HepG2 (cell line): ENCODE data around the gene ARHGEF1. TPM values are rescaled to one million over a fixed set of nuclear protein-coding genes. Genes with fewer than 3 reads are reported as not detected.

Experiments
- ATAC-seq: fragments of 200-7000 bp; cut with Tn5 transposase; 3 replicates; pipeline ENCODE4 v1.9.1; 2020; ENCODE audit warnings: mild to moderate bottlenecking, moderate library complexity
- BruUV-seq: library from RNA; stranded (reverse); fragments of 400-500 nt; replicated peaks from 2 replicates; lab custom pipeline; 2021; lab: Mats Ljungman, UMichigan
- CTCF ChIA-PET: fragments of 300-600 bp; formaldehyde crosslinking; extraction: SDS; loops from one replicate; lab custom pipeline; 2021; ENCODE audit warnings: low total read pairs, inconsistent platforms, low intra/inter-chr PET ratio; lab: Yijun Ruan, JAX
- POLR2A ChIA-PET: fragments of 350-600 bp; sonication (Branson Sonifier 250); formaldehyde crosslinking; loops from one replicate; lab custom pipeline; 2020; ENCODE audit warnings: antibody characterized with exemption, inconsistent platforms; lab: Yijun Ruan, JAX
- DNase-seq: peaks from one replicate; pipeline ENCODE4 v3.0.0-alpha.2; 2015; ENCODE audit warnings: low spot score
- FAIRE-seq: peaks from 3 replicates; lab custom pipeline; 2011; peaks lifted over from hg19 to GRCh38; lab: Jason Lieb, UNC
- H2AFZ ChIP-seq: one replicate; pipeline ENCODE4 v1.6.1; 2011; ENCODE audit warnings: low read length, inconsistent platforms
- H3K27ac ChIP-seq: fragments of 300-600 bp; 3 replicates; pipeline ENCODE4 v1.8.0; 2011; ENCODE audit warnings: mixed run types, mild to moderate bottlenecking, mixed read lengths, low read length, inconsistent platforms; ENCODE audit not compliant: insufficient read depth; ENCODE audit errors: extremely low read length
- H3K27me3 ChIP-seq, 2 experiments: fragments of 200-600 bp in 1 of 2; 2 replicates in 1 of 2; 3 replicates in 1 of 2; pipeline versions ENCODE4 v1.6.0 to v1.8.0; 2011; ENCODE audit warnings: low read length in 2 of 2, mild to moderate bottlenecking in 2 of 2, moderate library complexity in 2 of 2, inconsistent platforms in 1 of 2; ENCODE audit not compliant: insufficient read depth in 2 of 2, control insufficient read depth in 1 of 2
- H3K36me3 ChIP-seq, 2 experiments: fragments of 200-600 bp in 1 of 2; replicated peaks in 1 of 2; 2 replicates in 1 of 2; 3 replicates in 1 of 2; pipeline versions ENCODE4 v1.5.1 to v1.8.0; 2011; ENCODE audit warnings: low read length in 2 of 2, inconsistent platforms in 1 of 2; ENCODE audit not compliant: insufficient read depth in 2 of 2, control insufficient read depth in 1 of 2
- H3K4me1 ChIP-seq: 2 replicates; pipeline ENCODE4 v1.5.1; 2012; ENCODE audit warnings: low read length, inconsistent platforms; ENCODE audit not compliant: insufficient read depth
- H3K4me2 ChIP-seq: 2 replicates; pipeline ENCODE4 v1.6.0; 2011; ENCODE audit warnings: low read depth, low read length, inconsistent platforms
- H3K4me3 ChIP-seq, 3 experiments: fragments of 200-600 bp in 1 of 3; sonication (generic), shearing (Covaris generic) in 1 of 3; replicated peaks in 1 of 3; 2 replicates each; pipeline ENCODE4 v1.5.1; 2011 to 2016; ENCODE audit warnings: low read length in 3 of 3, inconsistent platforms in 2 of 3, low read depth in 2 of 3, mild to moderate bottlenecking in 2 of 3, control low read depth in 1 of 3, mixed read lengths in 1 of 3; ENCODE audit not compliant: insufficient read depth in 1 of 3
- H3K79me2 ChIP-seq: one replicate; pipeline ENCODE4 v1.6.1; 2011; ENCODE audit warnings: low read length, inconsistent platforms; ENCODE audit not compliant: insufficient read depth
- H3K9ac ChIP-seq: 2 replicates; pipeline ENCODE4 v1.6.0; 2011; ENCODE audit warnings: mild to moderate bottlenecking, low read depth, low read length, inconsistent platforms; ENCODE audit not compliant: insufficient read depth
- H3K9me3 ChIP-seq: 2 replicates; pipeline ENCODE4 v1.5.1; 2012; ENCODE audit warnings: mild to moderate bottlenecking, low read length
- H4K20me1 ChIP-seq: 2 replicates; pipeline ENCODE4 v1.6.0; 2011; ENCODE audit warnings: inconsistent platforms, mild to moderate bottlenecking, low read length, moderate library complexity; ENCODE audit not compliant: insufficient read depth
- AGO2 ChIP-seq: fragments of 200-400 bp; formaldehyde crosslinking; optimal IDR thresholded peaks from 2 replicates; pipeline ENCODE3; 2017; ENCODE audit warnings: mild to moderate bottlenecking, low read depth, low read length, moderate library complexity
- ETV5 ChIP-seq: IDR thresholded peaks from 2 replicates; pipeline ENCODE4 v1.6.1; 2018; ENCODE audit warnings: missing biosample characterization, missing genetic modification reagents, inconsistent platforms, borderline replicate concordance
- FOXA1 ChIP-seq, 2 experiments: fragments of 450-650 bp in 1 of 2; sonication (generic) in 1 of 2; formaldehyde crosslinking in 1 of 2; IDR thresholded peaks; 2 replicates each; pipeline versions ENCODE4 v1.4.0 to v1.6.1; 2016 to 2020; ENCODE audit warnings: missing genetic modification reagents in 1 of 2
- GTF2F1 ChIP-seq: fragments of 150-350 bp; IDR thresholded peaks from 2 replicates; pipeline ENCODE4 v1.6.1; 2014; ENCODE audit warnings: low read length
- RBFOX2 ChIP-seq: fragments of 200-400 bp; formaldehyde crosslinking; IDR thresholded peaks from 2 replicates; pipeline ENCODE4 v1.6.1; 2017; ENCODE audit warnings: low read depth, mild to moderate bottlenecking, low read length
- SIX1 ChIP-seq: sonication (generic); formaldehyde crosslinking; IDR thresholded peaks from 2 replicates; pipeline ENCODE4 v1.4.0; 2020; ENCODE audit warnings: missing genetic modification reagents, borderline replicate concordance
- TAF15 ChIP-seq: fragments of 200-400 bp; formaldehyde crosslinking; IDR thresholded peaks from one replicate; pipeline ENCODE4 v1.6.1; 2018; ENCODE audit warnings: mild to moderate bottlenecking, low read depth, low read length; ENCODE audit not compliant: poor library complexity, severe bottlenecking
- TBL1XR1 ChIP-seq: fragments of 150-350 bp; IDR thresholded peaks from 2 replicates; pipeline ENCODE4 v1.6.1; 2014; ENCODE audit warnings: borderline replicate concordance, low read length; ENCODE audit not compliant: partially characterized antibody
- ZFAT ChIP-seq: sonication (generic); formaldehyde crosslinking; conservative IDR thresholded peaks from 2 replicates; pipeline ENCODE4 v1.8.1; 2023; ENCODE audit warnings: missing genetic modification reagents, inconsistent platforms
- ZNF263 ChIP-seq: sonication (generic); formaldehyde crosslinking; IDR thresholded peaks from 2 replicates; pipeline ENCODE4 v1.4.0; 2020; ENCODE audit warnings: missing genetic modification reagents
- ZNF333 ChIP-seq: sonication (generic); formaldehyde crosslinking; IDR thresholded peaks from 2 replicates; pipeline ENCODE4 v1.4.0; 2020; ENCODE audit warnings: mild to moderate bottlenecking, missing genetic modification reagents, borderline replicate concordance
- ZNF7 ChIP-seq: IDR thresholded peaks from 2 replicates; pipeline ENCODE4 v1.6.1; 2016; ENCODE audit warnings: missing biosample characterization, missing genetic modification reagents
- WGBS: methylation state at CpG from one replicate; pipeline ENCODE4 v1.1.6; 2017; ENCODE audit warnings: low lambda C conversion rate; 5-methylcytosine and 5-hydroxymethylcytosine counted together
- in situ Hi-C: cut with HindIII; loops from 2 replicates; pipeline ENCODE4 v1.10.0; 2017; ENCODE audit warnings: low pct_unique_long_range_greater_than_20kb; ENCODE audit not compliant: extremely low pct_ligation_motif_present
- intact Hi-C: fragments of 100-400 bp; cut with micrococcal nuclease; formaldehyde crosslinking; loops from one replicate; pipeline ENCODE4 v1.10.0; 2022; ENCODE audit not compliant: unreplicated experiment
- polyA plus RNA-seq, 8 experiments: library from polyadenylated mRNA; depleted of rRNA in 3 of 8; stranded (reverse) in 7 of 8; unstranded in 1 of 8; fragments of >200 nt; fragmentation: Illumina TruSeq in 4 of 8; extraction: Trizol in 4 of 8; gene quantifications; 2 replicates each; pipeline versions ENCODE4 v1.2.1 to v1.2.3, GENCODE V29; 2011 to 2016; ENCODE audit warnings: low read depth in 4 of 8, missing spikeins in 1 of 8, mixed read lengths in 1 of 8; ENCODE audit not compliant: insufficient read depth in 1 of 8
- total RNA-seq, 5 experiments: library from RNA; depleted of rRNA; stranded (reverse); fragments of >200 nt; fragmentation: Illumina TruSeq; extraction: Trizol; gene quantifications; 2 replicates each; pipeline ENCODE4 v1.2.3, GENCODE V29; 2016; ENCODE audit warnings: low read depth in 1 of 5
- TF ChIP-seq, protein P1 (sequence below): sonication (generic); formaldehyde crosslinking; IDR thresholded peaks from 2 replicates; pipeline ENCODE4 v1.4.0; 2020; ENCODE audit warnings: missing genetic modification reagents, borderline replicate concordance
- TF ChIP-seq, protein P2 (sequence below): sonication (generic); formaldehyde crosslinking; IDR thresholded peaks from 2 replicates; pipeline ENCODE4 v1.9.0; 2022; ENCODE audit warnings: missing genetic modification reagents, mild to moderate bottlenecking, borderline replicate concordance
- TF ChIP-seq, protein P3 (sequence below): sonication (generic); formaldehyde crosslinking; IDR thresholded peaks from 2 replicates; pipeline ENCODE4 v1.5.0; 2020; ENCODE audit warnings: mild to moderate bottlenecking, missing genetic modification reagents

The ARHGEF1 gene
- total and polyA plus RNA-seq, 2 of the 13 experiments (the other 11 are each of a cell fraction or from before 2014, with no cell fraction given) = 33.7 to 34.7 TPM

DNA sequence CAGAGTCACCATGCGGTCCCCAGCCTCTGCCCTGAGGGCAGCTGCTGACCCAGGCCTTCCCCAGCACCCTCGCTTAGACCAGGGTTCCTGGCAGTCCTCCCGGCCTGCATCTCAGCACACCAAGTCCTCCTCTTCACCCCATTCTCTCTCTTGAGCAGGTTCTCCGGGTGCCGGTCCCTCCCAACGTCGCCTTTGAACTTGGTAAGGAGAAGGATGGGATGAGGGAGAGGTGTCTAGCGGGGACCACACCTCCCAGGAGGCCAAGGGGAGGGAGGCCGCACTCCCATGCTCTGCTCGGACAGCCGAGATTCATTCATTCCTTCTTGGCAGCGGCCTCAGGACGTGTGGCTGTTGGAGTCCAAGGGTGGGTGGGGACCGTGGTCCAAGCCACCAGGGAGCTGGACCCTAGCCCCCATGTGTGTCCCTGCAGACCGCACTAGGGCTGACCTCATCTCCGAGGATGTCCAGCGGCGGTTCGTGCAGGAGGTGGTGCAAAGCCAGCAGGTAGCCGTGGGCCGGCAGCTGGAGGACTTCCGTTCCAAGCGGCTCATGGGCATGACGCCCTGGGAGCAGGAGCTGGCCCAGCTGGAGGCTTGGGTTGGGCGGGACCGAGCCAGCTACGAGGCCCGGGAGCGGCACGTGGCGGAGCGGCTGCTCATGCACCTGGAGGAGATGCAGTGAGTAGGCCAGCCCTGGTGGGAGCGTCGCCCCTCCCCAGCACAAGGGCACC, 9.4 kb downstream of the ARHGEF1 start (continued):
- TF ChIP-seq, protein P1, sequence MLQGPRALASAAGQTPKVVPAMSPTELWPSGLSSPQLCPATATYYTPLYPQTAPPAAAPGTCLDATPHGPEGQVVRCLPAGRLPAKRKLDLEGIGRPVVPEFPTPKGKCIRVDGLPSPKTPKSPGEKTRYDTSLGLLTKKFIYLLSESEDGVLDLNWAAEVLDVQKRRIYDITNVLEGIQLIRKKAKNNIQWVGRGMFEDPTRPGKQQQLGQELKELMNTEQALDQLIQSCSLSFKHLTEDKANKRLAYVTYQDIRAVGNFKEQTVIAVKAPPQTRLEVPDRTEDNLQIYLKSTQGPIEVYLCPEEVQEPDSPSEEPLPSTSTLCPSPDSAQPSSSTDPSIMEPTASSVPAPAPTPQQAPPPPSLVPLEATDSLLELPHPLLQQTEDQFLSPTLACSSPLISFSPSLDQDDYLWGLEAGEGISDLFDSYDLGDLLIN (CRISPR knock-in tag) = no peak
- TF ChIP-seq TAF15 (no peak), FOXA1 (IDR thresholded peaks at IDR 0.05) (no peak), FOXA1 (CRISPR knock-in tag; IDR thresholded peaks at IDR 0.05) (no peak), TBL1XR1 (no peak), ZNF7 (no peak), RBFOX2 (peak; percentile 67), ZFAT (CRISPR knock-in tag) (no peak), AGO2 (peak; percentile 70)
- TF ChIP-seq, protein P2, sequence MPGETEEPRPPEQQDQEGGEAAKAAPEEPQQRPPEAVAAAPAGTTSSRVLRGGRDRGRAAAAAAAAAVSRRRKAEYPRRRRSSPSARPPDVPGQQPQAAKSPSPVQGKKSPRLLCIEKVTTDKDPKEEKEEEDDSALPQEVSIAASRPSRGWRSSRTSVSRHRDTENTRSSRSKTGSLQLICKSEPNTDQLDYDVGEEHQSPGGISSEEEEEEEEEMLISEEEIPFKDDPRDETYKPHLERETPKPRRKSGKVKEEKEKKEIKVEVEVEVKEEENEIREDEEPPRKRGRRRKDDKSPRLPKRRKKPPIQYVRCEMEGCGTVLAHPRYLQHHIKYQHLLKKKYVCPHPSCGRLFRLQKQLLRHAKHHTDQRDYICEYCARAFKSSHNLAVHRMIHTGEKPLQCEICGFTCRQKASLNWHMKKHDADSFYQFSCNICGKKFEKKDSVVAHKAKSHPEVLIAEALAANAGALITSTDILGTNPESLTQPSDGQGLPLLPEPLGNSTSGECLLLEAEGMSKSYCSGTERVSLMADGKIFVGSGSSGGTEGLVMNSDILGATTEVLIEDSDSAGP (CRISPR knock-in tag) = peak; percentile 33; the same call in 1 of the 2 replicates

DNA sequence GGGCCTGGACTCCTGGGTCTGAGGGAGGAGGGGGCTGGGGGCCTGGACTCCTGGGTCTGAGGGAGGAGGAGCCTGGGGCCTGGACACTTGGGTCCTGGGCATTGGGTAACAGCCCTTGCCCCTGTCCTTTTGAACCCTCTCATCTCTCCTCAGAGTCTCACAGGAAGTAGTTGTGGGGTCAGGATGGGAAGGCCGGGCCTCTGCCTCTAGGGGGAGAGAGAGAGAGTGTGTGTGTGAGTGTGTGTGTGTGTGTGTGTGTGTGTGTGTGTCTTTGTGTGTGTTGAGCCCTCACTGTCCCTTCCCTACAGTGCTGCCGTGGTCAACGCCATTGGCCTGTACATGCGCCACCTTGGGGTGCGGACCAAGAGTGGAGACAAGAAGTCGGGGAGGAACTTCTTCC, 10.9 kb downstream of the ARHGEF1 start:
- Histone ChIP-seq H3K4me1 (peaks cover 5% of the 10 kb centered on the region), H3K36me3 (peaks cover 19 to 31% of the 10 kb centered on the region in 2 experiments), H2AFZ (no peak overlapping the region), H3K9me3 (no peaks in the 10 kb centered on the region), H4K20me1 (no peaks in the 10 kb centered on the region), H3K4me3 (no peak overlapping the region), H3K9ac (no peak overlapping the region), H3K79me2 (no peaks in the 10 kb centered on the region), H3K4me2 (no peak overlapping the region), H3K27me3 (no peaks in the 10 kb centered on the region), H3K27ac (no peak overlapping the region)
- WGBS = 0% methylated on average over 1 of the region's 6 CpGs
- ATAC-seq (peak; percentile 59), FAIRE-seq (peak; percentile 42), DNase-seq (peak; percentile 59)
- in situ Hi-C loops = no loop called here
- intact Hi-C loops = no loop called here
- CTCF ChIA-PET = no interaction called here
- POLR2A ChIA-PET = interaction anchor here (1.1 kb wide), 1 partner anchor 34 kb away, joined by 3 read pairs; the partner anchor contains the start of gene RPS19
- BruUV-seq = no TSS peak
- 0 out of 2 replicates have a peak, but pooled peaks have one; percentile 30 for TF ChIP-seq ZNF263 (CRISPR knock-in tag)
- TF ChIP-seq ZNF333 (CRISPR knock-in tag) = no peak
- TF ChIP-seq ETV5 = peak; percentile 27; the same call in 1 of the 2 replicates
- TF ChIP-seq, protein P3, sequence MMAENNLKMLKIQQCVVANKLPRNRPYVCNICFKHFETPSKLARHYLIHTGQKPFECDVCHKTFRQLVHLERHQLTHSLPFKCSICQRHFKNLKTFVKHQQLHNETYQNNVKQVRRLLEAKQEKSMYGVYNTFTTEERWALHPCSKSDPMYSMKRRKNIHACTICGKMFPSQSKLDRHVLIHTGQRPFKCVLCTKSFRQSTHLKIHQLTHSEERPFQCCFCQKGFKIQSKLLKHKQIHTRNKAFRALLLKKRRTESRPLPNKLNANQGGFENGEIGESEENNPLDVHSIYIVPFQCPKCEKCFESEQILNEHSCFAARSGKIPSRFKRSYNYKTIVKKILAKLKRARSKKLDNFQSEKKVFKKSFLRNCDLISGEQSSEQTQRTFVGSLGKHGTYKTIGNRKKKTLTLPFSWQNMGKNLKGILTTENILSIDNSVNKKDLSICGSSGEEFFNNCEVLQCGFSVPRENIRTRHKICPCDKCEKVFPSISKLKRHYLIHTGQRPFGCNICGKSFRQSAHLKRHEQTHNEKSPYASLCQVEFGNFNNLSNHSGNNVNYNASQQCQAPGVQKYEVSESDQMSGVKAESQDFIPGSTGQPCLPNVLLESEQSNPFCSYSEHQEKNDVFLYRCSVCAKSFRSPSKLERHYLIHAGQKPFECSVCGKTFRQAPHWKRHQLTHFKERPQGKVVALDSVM (CRISPR knock-in tag) = peak; percentile 36; the same call in 1 of the 2 replicates
- no peak for TF ChIP-seq GTF2F1
- TF ChIP-seq SIX1 (CRISPR knock-in tag) = no peak
